Measurements from ENCODE around the gene RAB9A.
"Not testable (repeated sequence)": the region's sequence is repeated elsewhere in the genome, so short reads cannot be mapped to it uniquely, and the experiment has no call there.

The RAB9A gene

DNA sequence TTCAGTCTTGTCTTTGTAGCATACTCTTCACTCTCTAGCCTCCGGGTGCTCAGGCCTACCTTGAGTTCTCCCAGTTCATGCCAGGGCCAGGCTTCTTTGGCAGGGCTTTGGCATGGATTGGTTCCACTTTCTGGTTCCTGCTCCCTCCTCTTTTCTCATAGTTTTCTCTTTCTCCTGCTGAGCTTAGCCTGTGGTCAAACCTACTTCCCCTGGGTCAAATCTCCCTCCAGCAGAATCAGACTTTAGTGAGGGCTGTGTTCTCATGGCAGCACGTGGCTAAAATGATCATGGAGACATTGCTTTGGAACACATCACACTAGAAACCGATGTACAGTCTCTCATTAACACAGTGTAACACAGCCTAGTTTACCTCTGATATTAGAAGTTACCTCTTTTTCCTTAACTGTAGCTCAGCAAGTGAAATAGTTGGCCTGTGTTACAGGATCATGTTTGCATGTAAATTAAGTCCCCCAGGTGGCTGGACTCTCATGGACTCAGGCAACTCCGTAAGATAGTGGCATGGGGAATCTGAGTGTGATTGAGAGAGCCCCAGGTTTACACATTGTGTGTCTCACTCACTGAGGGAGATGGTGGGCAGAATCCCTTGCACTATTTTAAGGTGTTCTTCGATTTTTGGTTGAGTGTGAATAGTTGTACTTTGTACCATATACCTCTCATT lies 13.3 kb downstream of the RAB9A start:
- DNase-seq (ENCODE audit: low spot score), result no peak

DNA sequence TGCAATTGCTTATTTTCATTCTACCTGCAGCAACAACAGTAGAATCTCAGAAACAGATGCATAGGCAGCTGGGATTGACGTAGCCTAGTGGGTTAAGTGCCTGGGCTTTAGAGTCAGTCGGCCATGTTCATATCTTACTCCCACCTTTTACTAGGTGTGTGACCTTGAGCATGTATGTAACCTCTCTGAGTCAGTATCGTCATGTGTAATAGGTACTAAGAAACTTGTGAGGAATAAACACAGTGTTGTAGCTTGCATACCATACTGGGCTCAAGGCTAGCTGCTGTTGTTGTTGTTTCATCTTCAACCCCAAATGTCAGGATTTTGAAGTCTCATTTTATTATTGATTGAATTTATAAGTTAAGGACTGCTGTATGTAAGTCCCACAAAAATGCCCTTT lies 14.2 kb downstream of the RAB9A start:
- DNase-seq (ENCODE audit: low spot score), result no peak

DNA sequence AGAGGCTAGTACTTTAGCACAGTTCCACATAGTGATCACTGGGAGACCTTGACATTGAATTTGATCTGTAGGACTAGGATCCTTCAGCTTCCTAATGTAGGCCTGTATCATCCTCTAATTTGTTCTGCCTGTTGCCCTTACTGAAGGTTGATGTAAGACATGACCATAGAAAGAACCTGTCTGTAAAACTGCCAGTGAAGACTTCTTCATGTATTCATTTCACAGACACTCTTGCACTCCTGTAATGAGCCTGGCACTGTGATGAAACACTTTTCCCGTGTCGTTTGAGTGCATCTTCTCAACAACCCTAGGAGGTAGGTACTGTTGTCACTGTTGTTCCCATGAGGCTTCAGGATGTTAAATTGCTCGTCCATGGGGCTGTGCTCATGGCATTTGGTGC lies 14.7 kb downstream of the RAB9A start:
- DNase-seq (ENCODE audit: low spot score), result no peak

DNA sequence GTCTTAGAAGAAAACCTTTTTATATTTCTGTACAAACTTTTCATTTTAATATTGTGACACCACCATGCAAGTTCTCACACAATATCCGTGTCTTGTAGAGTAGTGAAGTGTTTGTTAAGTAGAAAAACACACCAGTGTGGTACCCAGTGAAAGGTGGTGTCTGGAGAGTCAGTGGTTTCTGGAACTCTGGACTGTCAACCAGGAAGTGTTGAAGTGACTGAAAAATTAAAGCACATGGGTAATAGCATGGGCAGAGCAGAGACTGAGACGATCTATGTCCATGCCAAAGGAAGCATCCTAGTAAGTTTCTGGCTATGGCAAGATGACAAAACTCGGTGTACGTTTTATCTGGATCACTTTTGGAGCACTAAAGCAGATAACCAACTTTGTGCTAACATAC lies 22.2 kb downstream of the RAB9A start:
- DNase-seq (ENCODE audit: low spot score), result no peak

DNA sequence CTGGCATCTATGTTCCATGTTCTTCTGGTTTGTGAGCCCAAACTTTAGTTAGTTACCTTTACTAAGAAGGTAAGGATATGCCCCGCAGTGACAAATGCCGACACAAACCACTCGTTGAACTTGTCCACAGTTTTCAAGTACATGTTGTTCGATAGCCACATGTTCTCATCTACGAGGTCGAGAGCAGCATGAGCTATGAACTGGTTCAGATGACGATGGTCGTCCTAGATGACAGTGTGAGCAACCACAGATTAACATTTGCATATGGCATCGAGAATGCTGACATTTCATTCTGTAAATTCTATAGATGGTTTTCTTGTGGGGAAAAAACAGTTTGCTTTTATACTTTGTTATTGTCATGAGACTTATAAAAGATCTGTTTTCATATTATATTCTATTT lies 27.5 kb downstream of the RAB9A start:
- no peak for DNase-seq (ENCODE audit: low spot score)

DNA sequence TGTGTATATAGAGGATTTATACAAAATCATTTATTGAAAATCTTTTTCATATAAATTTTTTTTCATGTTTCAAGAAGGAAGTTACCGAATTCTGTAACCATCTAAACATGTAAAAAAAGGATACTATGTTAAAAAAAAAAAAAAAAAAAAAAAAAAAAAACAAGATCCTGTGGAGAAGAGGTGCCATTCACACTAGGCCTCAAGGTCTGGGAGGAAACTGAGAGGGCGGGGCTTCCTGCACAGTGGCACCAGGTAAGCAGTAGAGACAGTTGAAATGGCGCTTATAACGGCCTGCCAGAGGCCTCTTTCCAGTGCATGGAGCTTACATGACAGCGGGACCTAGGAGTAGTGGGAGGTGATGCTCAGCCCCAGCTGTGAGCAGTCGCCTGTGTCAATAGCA lies 28.0 kb downstream of the RAB9A start:
- DNase-seq (ENCODE audit: low spot score), result no peak

DNA sequence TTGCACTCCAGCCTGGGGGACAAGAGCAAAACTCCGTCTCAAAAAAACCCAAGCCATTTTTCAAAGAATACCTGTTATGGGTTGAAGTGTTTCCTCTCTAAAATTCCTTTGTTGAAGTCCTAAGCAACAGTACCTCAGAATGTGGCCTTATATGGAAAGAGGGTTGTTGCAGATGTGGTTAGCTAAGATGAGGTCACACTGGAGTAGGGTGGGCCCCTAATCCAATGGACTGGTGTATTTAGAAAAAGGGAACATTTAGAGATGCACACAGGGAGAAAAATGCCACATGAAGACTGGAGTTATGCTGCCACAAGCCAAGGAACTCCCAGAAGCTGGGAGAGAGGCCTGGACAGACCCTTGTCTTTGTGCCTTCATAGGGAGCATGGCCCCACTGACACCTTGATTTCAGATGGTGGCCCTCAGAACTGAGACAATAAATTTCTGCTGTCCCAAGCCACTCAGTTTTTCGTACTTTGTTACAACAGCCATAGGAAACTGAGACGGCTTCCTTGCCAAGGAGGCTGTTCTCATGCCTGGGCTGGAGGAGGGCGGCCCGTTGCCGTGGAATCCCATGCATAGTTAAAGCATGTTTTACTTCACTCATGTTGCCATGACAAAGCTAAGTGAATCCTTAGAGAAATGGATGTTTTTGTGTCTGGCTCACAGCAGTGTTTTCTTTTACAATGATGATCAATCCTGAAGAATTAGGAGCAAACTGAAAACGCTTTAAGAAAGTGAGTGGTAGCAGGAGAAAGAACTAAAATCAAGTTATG lies 29.0 kb downstream of the RAB9A start:
- no peak for DNase-seq (ENCODE audit: low spot score)

DNA sequence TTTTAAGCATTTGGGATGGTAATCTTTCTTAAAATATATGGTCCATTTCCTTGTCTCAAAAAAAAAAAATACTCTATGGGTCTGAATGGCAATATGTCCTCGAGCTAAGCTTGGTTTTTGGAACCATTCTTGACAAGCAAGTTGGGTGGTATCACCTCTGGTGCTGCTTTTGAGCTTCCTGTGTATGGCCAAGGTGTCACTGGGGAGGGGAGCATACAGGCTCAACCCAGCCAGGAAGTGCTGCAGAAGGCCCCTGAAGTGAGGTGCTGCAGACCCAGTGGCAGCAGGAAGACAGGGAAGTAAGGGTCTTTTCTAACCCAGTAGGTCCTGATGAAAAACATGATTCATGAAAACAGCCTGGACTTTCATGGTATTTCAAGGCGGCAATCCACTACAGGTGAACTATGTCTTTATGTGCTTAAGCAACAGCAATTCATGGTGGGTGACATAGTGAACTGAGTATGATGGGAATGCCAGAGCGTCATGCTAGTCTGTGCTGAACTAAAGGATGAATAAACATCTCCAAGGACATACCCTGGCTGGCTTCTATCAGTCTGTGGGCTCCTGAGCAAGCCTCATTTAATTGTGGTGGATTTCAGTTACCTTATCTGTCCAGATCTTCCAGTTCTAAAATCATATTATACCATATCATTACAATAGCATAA lies 30.4 kb downstream of the RAB9A start:
- DNase-seq (ENCODE audit: low spot score), result no peak

DNA sequence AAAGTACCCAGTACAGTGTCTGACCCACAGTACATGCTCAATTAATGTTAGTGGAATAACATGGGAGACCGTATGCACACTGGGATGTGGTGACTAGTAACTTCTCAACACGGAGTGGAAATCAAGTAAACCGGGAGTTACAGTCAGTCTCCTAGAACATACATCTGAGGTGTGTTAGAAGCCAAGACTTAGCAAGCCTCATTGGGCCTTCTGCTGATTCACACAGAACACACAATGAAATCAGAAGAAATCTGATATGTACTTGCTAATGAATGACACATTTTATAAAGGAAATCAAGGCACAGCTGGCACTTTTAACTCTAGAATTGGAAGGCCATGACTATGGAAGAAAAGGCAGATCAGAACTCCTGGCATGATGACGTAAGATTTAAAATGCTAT lies 32.4 kb downstream of the RAB9A start:
- no peak for DNase-seq (ENCODE audit: low spot score)

DNA sequence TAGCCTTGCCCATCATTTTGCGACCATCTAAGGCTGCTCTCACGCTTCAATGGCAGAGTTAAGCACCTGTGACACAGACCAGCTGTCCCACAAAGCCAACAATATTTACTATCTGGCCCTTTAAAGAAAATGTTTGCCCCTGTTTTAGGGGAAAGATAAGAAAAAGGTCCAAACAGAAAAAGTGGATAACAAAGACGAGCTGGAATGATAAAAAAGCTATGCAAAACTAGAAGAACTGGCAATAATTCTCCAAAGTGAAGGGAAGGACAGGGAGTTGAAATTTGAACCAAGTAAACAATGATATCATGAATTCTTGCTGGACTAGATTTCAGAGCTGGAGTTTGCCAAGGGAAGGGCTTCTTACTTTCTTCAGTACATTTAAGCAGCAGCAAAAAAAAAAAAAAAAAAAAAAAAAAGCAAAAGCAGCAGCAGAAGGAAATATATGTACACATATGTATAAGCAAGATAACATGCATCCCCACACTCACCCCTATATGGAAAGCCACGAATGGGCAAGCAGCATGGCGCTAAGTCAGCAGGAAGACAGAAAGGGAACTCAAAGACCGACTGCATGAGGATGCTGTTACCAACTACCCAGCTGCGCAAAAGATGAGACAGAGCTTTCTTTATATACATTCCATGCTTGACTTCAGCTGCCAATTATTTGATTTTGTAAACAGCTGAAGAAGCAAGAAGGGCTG lies 33.0 kb downstream of the RAB9A start:
- DNase-seq (ENCODE audit: low spot score), result peak; percentile 47

DNA sequence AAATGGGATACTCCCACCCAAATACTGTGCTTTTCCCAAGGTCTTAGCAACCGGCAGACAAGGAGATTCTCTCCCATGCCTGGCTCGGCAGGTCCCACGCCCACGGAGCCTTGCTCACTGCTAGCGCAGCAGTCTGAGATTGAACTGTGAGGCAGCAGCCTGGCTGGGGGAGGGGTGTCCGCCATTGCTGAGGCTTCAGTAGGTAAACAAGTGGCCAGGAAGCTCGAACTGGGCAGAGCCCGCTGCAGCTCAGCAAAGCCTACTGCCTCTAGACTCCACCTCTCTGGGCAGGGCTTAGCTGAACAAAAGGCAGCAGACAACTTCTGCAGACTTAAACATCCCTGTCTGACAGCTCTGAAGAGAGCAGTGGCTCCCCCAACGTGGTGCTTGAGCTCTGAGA lies 36.0 kb downstream of the RAB9A start:
- not testable (repeated sequence) for DNase-seq (ENCODE audit: low spot score)

DNA sequence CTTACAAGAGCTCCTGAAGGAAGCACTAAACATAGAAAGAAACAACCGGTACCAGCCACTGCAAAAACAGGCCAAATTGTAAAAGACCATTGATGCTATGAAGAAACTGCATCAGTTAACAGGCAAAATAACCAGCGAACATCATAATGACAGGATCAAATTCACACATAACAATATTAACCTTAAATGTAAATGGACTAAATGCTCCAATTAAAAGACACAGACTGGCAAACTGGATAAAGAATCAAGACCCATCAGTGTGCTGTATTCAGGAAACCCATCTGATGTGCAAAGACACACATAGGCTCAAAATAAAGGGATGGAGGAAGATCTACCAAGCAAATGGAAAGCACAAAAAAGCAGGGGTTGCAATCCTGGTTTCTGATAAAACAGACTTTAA lies 37.7 kb downstream of the RAB9A start:
- not testable (repeated sequence) for DNase-seq (ENCODE audit: low spot score)

DNA sequence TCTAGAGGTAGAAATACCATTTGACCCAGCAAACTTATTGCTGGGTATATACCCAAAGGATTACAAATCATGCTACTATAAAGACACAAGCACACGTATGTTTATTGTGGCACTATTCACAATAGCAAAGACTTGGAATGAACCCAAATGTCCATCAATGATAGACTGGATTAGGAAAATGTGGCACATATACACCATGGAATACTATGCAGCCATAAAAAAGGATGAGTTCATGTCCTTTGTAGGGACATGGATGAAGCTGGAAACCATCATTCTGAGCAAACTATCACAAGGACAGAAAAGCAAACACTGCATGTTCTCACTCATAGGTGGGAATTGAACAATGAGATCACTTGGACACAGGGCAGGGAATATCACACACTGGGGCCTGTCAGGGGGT lies 41.6 kb downstream of the RAB9A start:
- DNase-seq (ENCODE audit: low spot score), result not testable (repeated sequence)

DNA sequence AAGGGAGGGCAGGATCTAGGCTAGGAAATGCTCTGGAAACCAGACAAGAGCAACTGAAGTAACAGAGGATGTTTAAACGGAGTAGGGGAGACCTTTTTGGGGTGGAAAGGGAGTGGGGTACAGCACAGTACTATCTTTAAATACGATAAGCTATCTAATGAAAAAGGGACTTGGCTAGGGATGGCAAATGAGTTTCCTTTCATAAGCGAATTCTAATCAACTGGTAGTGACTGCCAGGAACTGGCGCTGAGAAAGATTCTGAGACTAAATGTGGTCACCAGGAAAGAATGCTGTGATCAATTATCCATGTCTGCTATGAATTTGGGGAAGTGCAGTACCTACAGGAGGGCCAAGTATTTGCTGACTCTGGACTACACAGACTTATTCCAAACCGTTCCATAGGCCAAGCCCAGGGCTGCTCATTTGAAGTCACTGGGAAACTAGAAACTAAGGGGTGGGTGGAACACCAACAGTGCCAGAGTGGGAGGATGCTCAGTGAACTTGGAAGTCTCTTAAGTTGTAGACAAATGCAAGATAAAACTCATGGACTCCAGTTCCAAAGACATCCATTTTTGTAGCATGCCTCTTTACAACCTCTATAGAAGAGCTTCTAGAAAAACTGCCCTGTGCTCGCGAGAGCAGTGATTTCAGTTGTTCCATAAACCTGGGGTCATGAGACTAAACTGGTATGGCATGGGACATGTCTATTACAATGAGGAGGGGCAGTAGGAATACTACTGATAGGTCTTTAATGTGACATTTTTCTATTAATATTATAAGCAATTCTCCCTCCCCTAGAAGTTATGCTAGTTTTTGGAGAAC lies 43.5 kb downstream of the RAB9A start:
- no peak for DNase-seq (ENCODE audit: low spot score)

DNA sequence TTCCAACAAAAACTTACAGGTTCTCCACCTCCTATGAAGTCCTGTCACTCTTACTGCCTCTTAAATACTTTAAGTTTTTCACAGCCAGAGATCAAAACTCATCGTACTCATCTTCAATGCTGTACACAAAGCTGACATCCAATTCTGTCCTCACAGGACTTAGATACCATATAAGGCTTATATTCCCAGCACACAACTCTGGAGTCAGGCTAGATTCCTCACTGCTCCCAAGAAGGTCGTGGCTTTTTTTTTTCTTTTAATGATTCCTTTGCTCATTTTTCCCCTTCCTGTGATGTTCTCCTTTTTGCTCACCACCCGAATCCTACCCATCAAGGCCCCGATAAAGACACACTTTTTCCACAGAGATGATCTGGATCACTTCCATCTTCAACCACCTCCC lies 44.6 kb downstream of the RAB9A start:
- no peak for DNase-seq (ENCODE audit: low spot score)

DNA sequence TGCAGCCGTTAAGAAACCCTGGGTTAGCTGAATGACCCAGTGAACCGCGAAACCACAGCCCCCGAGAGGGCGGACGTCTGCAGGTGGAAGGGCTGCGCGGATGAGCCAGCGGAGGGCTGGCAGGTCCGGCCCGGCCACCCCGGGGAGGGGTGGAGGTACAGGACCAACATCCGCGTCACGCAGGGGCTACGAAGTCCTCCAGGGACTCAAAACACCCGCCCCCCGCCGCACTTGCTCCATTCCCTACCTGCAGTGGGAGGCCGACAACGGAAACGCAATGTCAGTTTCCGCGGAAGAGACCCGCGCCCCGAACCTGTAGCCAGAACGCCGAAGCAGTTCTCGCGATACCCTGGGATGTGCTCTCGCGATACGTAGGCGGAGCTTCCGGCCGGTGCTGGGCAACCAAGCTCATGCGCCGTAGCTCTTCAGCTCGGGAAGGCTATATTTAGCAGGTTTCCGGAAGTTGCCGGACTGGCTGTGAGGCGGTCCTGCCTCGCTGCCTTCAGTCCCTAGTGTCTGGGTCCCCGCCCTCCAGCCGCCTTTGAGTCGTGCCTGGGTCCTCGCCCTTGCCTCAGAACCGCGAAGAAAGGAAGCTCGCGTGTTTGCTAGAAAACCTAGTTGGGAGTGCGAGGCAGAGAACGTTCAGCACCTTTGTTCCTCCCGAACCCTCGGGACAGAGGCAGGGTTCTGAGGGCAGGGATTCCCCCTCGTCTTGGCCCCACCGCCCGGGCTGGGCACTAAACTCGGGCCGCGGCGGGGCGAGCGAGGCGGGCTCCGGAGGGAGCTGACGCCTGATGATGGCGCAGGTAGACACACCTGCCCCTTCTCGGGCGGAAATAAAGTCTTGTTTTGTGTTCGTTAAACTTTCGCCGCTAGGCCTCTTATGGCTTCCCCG lies 45.6 kb downstream of the RAB9A start, which contains the start of the genes OFD1 and TRAPPC2:
Gene OFD1 (plus strand): TSS at position 471 of the 895 bp plus-strand sequence. CDS start 324 bp downstream, at position 795.
Gene TRAPPC2 (minus strand): TSS at position 343 of the 895 bp plus-strand sequence. CDS start 14,657 bp downstream, outside the sequence.
- peak; percentile 92 for DNase-seq (ENCODE audit: low spot score)

DNA sequence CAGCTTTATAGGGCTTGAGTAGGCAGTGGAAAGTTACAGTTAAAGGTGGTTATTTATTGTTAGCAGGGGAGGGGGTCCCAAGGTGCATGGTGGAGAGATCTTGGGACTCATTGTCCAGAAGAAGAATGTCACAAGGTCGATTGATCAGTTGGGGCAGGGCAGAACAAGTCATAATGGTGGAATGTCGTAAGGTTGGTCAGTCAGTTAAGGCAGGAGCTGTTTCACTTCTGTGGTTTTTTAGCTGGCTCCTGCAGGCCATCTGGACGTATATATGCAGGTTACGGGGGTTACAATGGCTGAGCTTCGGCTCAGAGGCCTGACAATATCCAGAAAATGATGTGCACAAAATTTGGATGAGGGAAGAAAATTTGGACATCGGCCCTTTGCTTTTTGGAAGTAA lies 52.8 kb downstream of the RAB9A start:
- no peak for DNase-seq (ENCODE audit: low spot score)

DNA sequence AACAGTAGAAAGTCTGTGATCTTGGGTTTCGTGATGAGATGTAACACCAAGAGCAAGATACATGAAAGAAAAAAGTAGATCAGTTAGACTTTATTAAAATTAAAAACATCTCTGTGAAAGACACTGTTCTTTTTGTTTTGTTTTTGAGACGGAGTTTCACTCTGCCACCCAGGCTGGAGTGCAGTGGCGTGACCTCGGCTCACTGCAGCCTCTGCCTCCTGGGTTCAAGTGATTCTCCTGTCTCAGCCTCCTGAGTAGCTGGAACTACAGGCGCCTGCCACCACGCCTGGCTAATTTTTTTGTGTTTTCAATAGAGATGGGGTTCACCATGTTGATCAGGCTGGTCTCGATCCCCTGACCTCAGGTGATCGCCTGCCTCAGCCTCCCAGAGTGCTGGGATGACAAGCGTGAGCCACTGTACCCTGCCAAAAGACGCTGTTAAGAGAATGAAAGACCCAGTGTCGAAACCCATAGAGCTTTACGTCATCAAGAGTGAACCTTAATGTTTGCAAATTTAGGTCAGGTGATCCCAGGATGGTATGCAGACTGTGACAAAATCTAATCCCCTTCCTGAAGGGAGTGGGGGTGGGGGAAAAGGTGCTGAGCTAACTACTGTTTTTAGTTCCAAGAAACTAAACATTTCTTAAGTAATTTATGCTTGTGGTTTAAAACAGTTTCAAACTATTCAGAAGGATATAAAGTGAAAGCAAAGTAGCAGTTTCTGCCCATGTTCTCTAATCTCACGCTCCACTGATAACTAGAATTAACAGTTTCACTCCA lies 53.7 kb downstream of the RAB9A start:
- DNase-seq (ENCODE audit: low spot score), result no peak

DNA sequence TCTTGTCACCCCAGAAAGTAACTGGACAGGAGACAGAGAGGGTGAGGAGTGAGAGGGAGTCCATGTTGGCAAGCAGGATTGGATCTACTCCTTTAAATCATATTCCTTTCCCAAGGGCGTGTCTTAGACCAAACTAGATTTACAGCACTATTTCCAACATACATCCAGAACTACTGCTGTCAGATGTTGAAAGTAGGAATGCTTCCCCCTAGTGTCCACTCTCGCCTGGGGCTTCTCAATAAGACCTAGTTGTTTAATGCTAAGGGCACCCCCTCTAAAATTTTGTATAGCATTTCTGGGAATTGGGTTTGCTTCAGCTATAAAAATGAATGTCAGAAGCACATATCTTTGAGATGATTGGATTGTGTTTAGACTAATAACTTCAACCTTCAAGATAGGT lies 58.9 kb downstream of the RAB9A start:
- DNase-seq (ENCODE audit: low spot score), result peak; percentile 47

DNA sequence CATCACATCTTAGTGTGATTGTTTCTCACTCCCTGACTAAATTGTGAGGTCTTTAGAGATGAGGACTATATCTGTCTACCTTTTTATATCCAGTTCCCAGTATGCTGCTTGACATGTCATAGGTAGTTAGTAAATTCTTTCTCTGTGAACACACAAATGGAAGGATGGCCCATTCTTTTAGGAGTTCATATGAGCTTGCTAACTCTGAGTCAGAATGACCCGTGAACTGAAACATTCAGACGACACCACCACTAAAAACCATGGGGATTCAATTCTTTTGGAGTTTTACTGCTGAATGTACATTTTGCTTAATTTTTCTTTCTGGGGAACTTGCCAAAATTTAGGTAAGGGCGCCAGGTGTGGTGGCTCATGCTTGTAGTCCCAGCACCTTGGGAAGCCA lies 59.6 kb downstream of the RAB9A start:
- DNase-seq (ENCODE audit: low spot score), result no peak
